Epithelial cell of proximal tubule (primary cell): ENCODE data around the gene SYNJ1. TPM values are rescaled to one million over a fixed set of nuclear protein-coding genes. Genes with fewer than 3 reads are reported as not detected.

ENCODE experiments used
- DNase-seq: peaks from one replicate; pipeline ENCODE4 v3.0.0-alpha.2; 2011; ENCODE audit warnings: low read depth
- H3K4me3 ChIP-seq: 2 replicates; pipeline ENCODE4 v1.5.1; 2011; ENCODE audit warnings: low read depth, mild to moderate bottlenecking, low read length
- total RNA-seq: library from RNA; depleted of rRNA; stranded (reverse); fragments of >200 nt; gene quantifications from 2 replicates; pipeline ENCODE4 v1.2.3, GENCODE V29; 2015
- TF ChIP-seq, protein P1 (sequence below): conservative IDR thresholded peaks from 2 replicates; pipeline ENCODE4 v1.5.1; 2012; ENCODE audit warnings: low read depth, mild to moderate bottlenecking, low read length

The SYNJ1 gene
- total RNA-seq, 1 donor from 2014 or later, result 2.5 TPM

DNA sequence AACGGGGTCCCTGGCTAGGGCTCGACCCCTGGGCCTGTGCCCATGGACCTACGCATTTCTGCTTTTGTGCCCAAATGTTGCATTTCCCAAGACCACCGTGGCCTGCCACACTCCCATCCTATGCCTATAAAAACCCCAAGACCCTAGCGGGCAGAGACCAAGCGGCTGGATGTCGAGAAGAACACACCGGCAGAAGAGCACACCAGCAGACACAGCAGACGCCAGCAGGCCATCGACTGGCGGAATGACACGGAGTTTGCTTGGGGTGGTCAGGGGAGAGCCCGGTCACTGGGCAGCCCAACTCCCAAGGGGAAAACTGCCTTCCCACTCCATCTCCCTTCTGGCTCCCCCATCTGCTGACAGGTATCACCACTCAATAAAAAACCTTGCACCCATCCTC, 146.9 kb downstream of the SYNJ1 start:
- TF ChIP-seq, protein P1, sequence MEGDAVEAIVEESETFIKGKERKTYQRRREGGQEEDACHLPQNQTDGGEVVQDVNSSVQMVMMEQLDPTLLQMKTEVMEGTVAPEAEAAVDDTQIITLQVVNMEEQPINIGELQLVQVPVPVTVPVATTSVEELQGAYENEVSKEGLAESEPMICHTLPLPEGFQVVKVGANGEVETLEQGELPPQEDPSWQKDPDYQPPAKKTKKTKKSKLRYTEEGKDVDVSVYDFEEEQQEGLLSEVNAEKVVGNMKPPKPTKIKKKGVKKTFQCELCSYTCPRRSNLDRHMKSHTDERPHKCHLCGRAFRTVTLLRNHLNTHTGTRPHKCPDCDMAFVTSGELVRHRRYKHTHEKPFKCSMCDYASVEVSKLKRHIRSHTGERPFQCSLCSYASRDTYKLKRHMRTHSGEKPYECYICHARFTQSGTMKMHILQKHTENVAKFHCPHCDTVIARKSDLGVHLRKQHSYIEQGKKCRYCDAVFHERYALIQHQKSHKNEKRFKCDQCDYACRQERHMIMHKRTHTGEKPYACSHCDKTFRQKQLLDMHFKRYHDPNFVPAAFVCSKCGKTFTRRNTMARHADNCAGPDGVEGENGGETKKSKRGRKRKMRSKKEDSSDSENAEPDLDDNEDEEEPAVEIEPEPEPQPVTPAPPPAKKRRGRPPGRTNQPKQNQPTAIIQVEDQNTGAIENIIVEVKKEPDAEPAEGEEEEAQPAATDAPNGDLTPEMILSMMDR, result no peak
- no peak for DNase-seq
- no peak overlapping the region for H3K4me3 ChIP-seq

Other genes with a start within 250 kb of the SYNJ1 start
- gene TCP10L, start 142.5 kb downstream of the SYNJ1 start, total RNA-seq, result under 0.01 and 0.06 TPM in 2 replicates
- 61.3 and 70.5 TPM in 2 replicates for gene CFAP298, start 115.6 kb downstream of the SYNJ1 start, total RNA-seq
- gene PAXBP1, start 43.7 kb upstream of the SYNJ1 start, total RNA-seq, result 14.8 and 15.8 TPM in 2 replicates